Panc1 (cell line): ENCODE data around the gene ZBTB7B. TPM values are rescaled to one million over a fixed set of nuclear protein-coding genes. Genes with fewer than 3 reads are reported as not detected.

Experiments
- ATAC-seq: fragments of 200-7000 bp; cut with Tn5 transposase; 2 replicates; pipeline ENCODE4 v1.9.1; 2020; ENCODE audit warnings: mild to moderate bottlenecking, moderate library complexity
- BruUV-seq: library from RNA; stranded (reverse); fragments of 400-500 nt; replicated peaks from 2 replicates; lab custom pipeline; 2021; lab: Mats Ljungman, UMichigan
- CTCF ChIA-PET: fragments of 300-600 bp; sonication (Branson Sonifier 250); formaldehyde crosslinking; loops from one replicate; lab custom pipeline; 2022; ENCODE audit warnings: antibody characterized with exemption; lab: Charles Lee
- POLR2A ChIA-PET: fragments of 300-600 bp; sonication (Branson Sonifier 250); formaldehyde crosslinking; loops from one replicate; lab custom pipeline; 2022; ENCODE audit warnings: antibody characterized with exemption; lab: Charles Lee
- DNase-seq: peaks from one replicate; pipeline ENCODE4 v3.0.0-alpha.2; 2010; ENCODE audit warnings: low read depth, low spot score
- H3K27ac ChIP-seq: 2 replicates; pipeline ENCODE4 v1.5.1; 2011; ENCODE audit warnings: mild to moderate bottlenecking, low read length, inconsistent platforms
- H3K27me3 ChIP-seq: fragments of 200-500 bp; sonication (Bioruptor generic); 2 replicates; pipeline ENCODE4 v1.6.0; 2014; ENCODE audit warnings: low read length, inconsistent platforms; ENCODE audit not compliant: control insufficient read depth, insufficient read depth
- H3K36me3 ChIP-seq: fragments of 200-500 bp; sonication (Bioruptor generic); 2 replicates; pipeline ENCODE4 v1.5.1; 2014; ENCODE audit warnings: inconsistent platforms, mild to moderate bottlenecking, low read length, moderate library complexity; ENCODE audit not compliant: control insufficient read depth, insufficient read depth
- H3K4me1 ChIP-seq: 2 replicates; pipeline ENCODE4 v1.5.1; 2011; ENCODE audit warnings: inconsistent platforms, mild to moderate bottlenecking, low read length, moderate library complexity; ENCODE audit not compliant: control insufficient read depth, insufficient read depth
- H3K4me3 ChIP-seq, 2 experiments: 2 replicates each; pipeline ENCODE4 v1.5.1; 2011 to 2012; ENCODE audit warnings: low read depth in 2 of 2, low read length in 2 of 2, mild to moderate bottlenecking in 2 of 2, inconsistent platforms in 1 of 2, moderate library complexity in 1 of 2
- H3K9me3 ChIP-seq: fragments of 200-500 bp; sonication (Bioruptor generic); 2 replicates; pipeline ENCODE4 v1.5.1; 2014; ENCODE audit warnings: low read depth, mild to moderate bottlenecking, inconsistent platforms, low read length, moderate library complexity; ENCODE audit not compliant: control insufficient read depth, insufficient read depth
- POLR2AphosphoS5 ChIP-seq: IDR thresholded peaks from 2 replicates; pipeline ENCODE4 v1.6.1; 2012; ENCODE audit warnings: mild to moderate bottlenecking, low read depth, low read length, moderate library complexity
- SIN3A ChIP-seq: IDR thresholded peaks from 2 replicates; pipeline ENCODE4 v1.6.1; 2012; ENCODE audit warnings: low read depth, mild to moderate bottlenecking, low read length, moderate library complexity, borderline replicate concordance; ENCODE audit not compliant: insufficient read depth
- TCF7L2 ChIP-seq: IDR thresholded peaks from 2 replicates; pipeline ENCODE4 v1.6.1; 2011; ENCODE audit warnings: mild to moderate bottlenecking, low read depth, low read length, inconsistent platforms
- in situ Hi-C: cut with HindIII; loops from 2 replicates; pipeline ENCODE4 v1.10.0; 2016; ENCODE audit warnings: low sequenced_read_pairs, low pct_unique_long_range_greater_than_20kb
- intact Hi-C: fragments of 100-400 bp; cut with micrococcal nuclease; formaldehyde crosslinking; loops from one replicate; pipeline ENCODE4 v1.10.0; 2022; ENCODE audit not compliant: unreplicated experiment
- total RNA-seq: library from RNA; stranded (reverse); gene quantifications from one replicate; pipeline ENCODE4 v1.2.1, GENCODE V29; 2021; ENCODE audit not compliant: unreplicated experiment
- TF ChIP-seq, protein P1 (sequence below): fragments of 450-650 bp; IDR thresholded peaks from 2 replicates; pipeline ENCODE4 v1.5.1; 2017; ENCODE audit warnings: mild to moderate bottlenecking
- TF ChIP-seq, protein P2 (sequence below), 2 experiments: IDR thresholded peaks; 2 replicates each; pipeline ENCODE4 v1.6.1; 2011 to 2012; ENCODE audit warnings: low read depth in 2 of 2, control low read depth in 1 of 2, low read length in 1 of 2, mild to moderate bottlenecking in 1 of 2, moderate library complexity in 1 of 2; ENCODE audit not compliant: insufficient read depth in 1 of 2

Gene ZBTB7B
- total RNA-seq, 1 experiment from 2014 or later, result 55.8 TPM

- POLR2A ChIA-PET, result interaction anchor here (0.6 to 1.1 kb wide), 6 partner anchors 10 to 115 kb away, joined by 3 to 15 read pairs (median 4); partner anchors contain the start of genes LENEP, PMVK and PYGO2
- peak within 1 kb of the TSS; percentile 77 to 88 for H3K4me3 ChIP-seq
- ATAC-seq, result peak; percentile 75
- CTCF ChIA-PET, result interaction anchor here (0.6 to 0.9 kb wide), 4 partner anchors 9 to 114 kb away, joined by 3 to 4 read pairs (median 3); partner anchors contain the start of gene PYGO2
- no peaks in the 10 kb centered on the region for H3K27me3 ChIP-seq
- in situ Hi-C loops, result no loop called here
- no peak for DNase-seq
- intact Hi-C loops, result no loop called here
- H3K9me3 ChIP-seq, result no peaks in the 10 kb centered on the region
- H3K36me3 ChIP-seq, result peaks cover 4% of the 10 kb centered on the region
- BruUV-seq, result no TSS peak
- TF ChIP-seq SIN3A (no peak), POLR2AphosphoS5 (peak; percentile 82)
- H3K4me1 ChIP-seq, result peaks cover 43% of the 10 kb centered on the region
- H3K27ac ChIP-seq, result peak within 1 kb of the TSS; percentile 98
These were observed 31.8 kb upstream of the ZBTB7B start, which contains the start of gene SHC1 for GRCh38 chr1:154970631-154971340. SHC1 (minus strand) TSS chr1:154970747; CDS start chr1:154970526, 221 bp downstream.

- BruUV-seq, result no TSS peak
These were observed 31.1 kb upstream of the ZBTB7B start for GRCh38 chr1:154971341-154971998.

More at GRCh38 chr1:154971341-154971998, 31.1 kb upstream of the ZBTB7B start:
- Histone ChIP-seq H3K27ac (peak overlapping the region; percentile 98), H3K9me3 (no peaks in the 10 kb centered on the region), H3K4me1 (peaks cover 47% of the 10 kb centered on the region), H3K27me3 (no peaks in the 10 kb centered on the region), H3K4me3 (peak overlapping the region; percentile 77 to 88), H3K36me3 (peaks cover 4% of the 10 kb centered on the region)
- ChIA-PET CTCF (interaction anchor here (0.6 to 0.7 kb wide), 2 partner anchors 24 to 31 kb away, joined by 3 read pairs; partner anchors contain the start of gene ZBTB7B), POLR2A (interaction anchor here (1.1 kb wide), 1 partner anchor 44 kb away, joined by 3 read pairs; no protein-coding TSS in a partner anchor)
- ATAC-seq (no peak), DNase-seq (no peak)
- TF ChIP-seq TCF7L2, result no peak
- no peak for TF ChIP-seq POLR2AphosphoS5
- TF ChIP-seq, protein P1, sequence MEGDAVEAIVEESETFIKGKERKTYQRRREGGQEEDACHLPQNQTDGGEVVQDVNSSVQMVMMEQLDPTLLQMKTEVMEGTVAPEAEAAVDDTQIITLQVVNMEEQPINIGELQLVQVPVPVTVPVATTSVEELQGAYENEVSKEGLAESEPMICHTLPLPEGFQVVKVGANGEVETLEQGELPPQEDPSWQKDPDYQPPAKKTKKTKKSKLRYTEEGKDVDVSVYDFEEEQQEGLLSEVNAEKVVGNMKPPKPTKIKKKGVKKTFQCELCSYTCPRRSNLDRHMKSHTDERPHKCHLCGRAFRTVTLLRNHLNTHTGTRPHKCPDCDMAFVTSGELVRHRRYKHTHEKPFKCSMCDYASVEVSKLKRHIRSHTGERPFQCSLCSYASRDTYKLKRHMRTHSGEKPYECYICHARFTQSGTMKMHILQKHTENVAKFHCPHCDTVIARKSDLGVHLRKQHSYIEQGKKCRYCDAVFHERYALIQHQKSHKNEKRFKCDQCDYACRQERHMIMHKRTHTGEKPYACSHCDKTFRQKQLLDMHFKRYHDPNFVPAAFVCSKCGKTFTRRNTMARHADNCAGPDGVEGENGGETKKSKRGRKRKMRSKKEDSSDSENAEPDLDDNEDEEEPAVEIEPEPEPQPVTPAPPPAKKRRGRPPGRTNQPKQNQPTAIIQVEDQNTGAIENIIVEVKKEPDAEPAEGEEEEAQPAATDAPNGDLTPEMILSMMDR, result no peak
- no peak for TF ChIP-seq SIN3A
- TF ChIP-seq, protein P2, sequence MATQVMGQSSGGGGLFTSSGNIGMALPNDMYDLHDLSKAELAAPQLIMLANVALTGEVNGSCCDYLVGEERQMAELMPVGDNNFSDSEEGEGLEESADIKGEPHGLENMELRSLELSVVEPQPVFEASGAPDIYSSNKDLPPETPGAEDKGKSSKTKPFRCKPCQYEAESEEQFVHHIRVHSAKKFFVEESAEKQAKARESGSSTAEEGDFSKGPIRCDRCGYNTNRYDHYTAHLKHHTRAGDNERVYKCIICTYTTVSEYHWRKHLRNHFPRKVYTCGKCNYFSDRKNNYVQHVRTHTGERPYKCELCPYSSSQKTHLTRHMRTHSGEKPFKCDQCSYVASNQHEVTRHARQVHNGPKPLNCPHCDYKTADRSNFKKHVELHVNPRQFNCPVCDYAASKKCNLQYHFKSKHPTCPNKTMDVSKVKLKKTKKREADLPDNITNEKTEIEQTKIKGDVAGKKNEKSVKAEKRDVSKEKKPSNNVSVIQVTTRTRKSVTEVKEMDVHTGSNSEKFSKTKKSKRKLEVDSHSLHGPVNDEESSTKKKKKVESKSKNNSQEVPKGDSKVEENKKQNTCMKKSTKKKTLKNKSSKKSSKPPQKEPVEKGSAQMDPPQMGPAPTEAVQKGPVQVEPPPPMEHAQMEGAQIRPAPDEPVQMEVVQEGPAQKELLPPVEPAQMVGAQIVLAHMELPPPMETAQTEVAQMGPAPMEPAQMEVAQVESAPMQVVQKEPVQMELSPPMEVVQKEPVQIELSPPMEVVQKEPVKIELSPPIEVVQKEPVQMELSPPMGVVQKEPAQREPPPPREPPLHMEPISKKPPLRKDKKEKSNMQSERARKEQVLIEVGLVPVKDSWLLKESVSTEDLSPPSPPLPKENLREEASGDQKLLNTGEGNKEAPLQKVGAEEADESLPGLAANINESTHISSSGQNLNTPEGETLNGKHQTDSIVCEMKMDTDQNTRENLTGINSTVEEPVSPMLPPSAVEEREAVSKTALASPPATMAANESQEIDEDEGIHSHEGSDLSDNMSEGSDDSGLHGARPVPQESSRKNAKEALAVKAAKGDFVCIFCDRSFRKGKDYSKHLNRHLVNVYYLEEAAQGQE (IDR thresholded peaks at IDR 0.05; ENCODE audit: insufficient read depth in 1 of 2, low read depth in 2 of 2, low read length in 1 of 2), result no peak
- in situ Hi-C loops (no loop called here), intact Hi-C loops (no loop called here)
